ENCODE data around the gene RBM25. TPM values are rescaled to one million over a fixed set of nuclear protein-coding genes. Genes with fewer than 3 reads are reported as not detected.
"Not testable (repeated sequence)": the region's sequence is repeated elsewhere in the genome, so short reads cannot be mapped to it uniquely, and the experiment has no call there.

Gene RBM25
- total and polyA plus RNA-seq, 9 donors = 36.5 to 93.5 (median 76.7) TPM

GRCh38 chr14:73153272-73153671 is 94.9 kb downstream of the RBM25 start:
- H3K36me3 ChIP-seq (ENCODE audit: control insufficient read depth, insufficient read depth, low read length) = peaks cover 28% of the 10 kb centered on the region

GRCh38 chr14:73162251-73162650 is 103.9 kb downstream of the RBM25 start:
- DNase-seq = no peak
- WGBS (ENCODE audit: insufficient coverage) = 90% methylated on average over 5 of the region's 11 CpGs
- Histone ChIP-seq H3K4me1 (ENCODE audit: control insufficient read depth, insufficient read depth, low read length) (no peaks in the 10 kb centered on the region), H3K9me3 (replicated peaks; ENCODE audit: control insufficient read depth, low read depth, low read length) (no peaks in the 10 kb centered on the region), H3K4me3 (ENCODE audit: low read length) (no peak overlapping the region), H3K27ac (ENCODE audit: low read length) (no peak overlapping the region), H3K27me3 (ENCODE audit: control insufficient read depth, insufficient read depth, low read length) (no peaks in the 10 kb centered on the region), H3K36me3 (ENCODE audit: control insufficient read depth, insufficient read depth, low read length) (peaks cover 31% of the 10 kb centered on the region)

More at GRCh38 chr14:73153272-73153671, 94.9 kb downstream of the RBM25 start:
- Histone ChIP-seq H3K9me3 (replicated peaks; ENCODE audit: control insufficient read depth, low read depth, low read length) (no peaks in the 10 kb centered on the region), H3K27me3 (ENCODE audit: control insufficient read depth, insufficient read depth, low read length) (no peaks in the 10 kb centered on the region), H3K4me3 (ENCODE audit: low read length) (no peak overlapping the region), H3K4me1 (ENCODE audit: control insufficient read depth, insufficient read depth, low read length) (no peaks in the 10 kb centered on the region), H3K27ac (ENCODE audit: low read length) (no peak overlapping the region)
- peak; percentile 69 for DNase-seq

- DNase-seq = no peak
- Histone ChIP-seq H3K36me3 (ENCODE audit: control insufficient read depth, insufficient read depth, low read length) (peaks cover 48% of the 10 kb centered on the region), H3K27ac (ENCODE audit: low read length) (no peak overlapping the region), H3K4me1 (ENCODE audit: control insufficient read depth, insufficient read depth, low read length) (peaks cover 3% of the 10 kb centered on the region), H3K4me3 (ENCODE audit: low read length) (no peak overlapping the region), H3K9me3 (replicated peaks; ENCODE audit: control insufficient read depth, low read depth, low read length) (no peaks in the 10 kb centered on the region), H3K27me3 (ENCODE audit: control insufficient read depth, insufficient read depth, low read length) (no peaks in the 10 kb centered on the region)
- no CpG with 5 or more reads among the region's 1 CpG for WGBS (ENCODE audit: insufficient coverage)
Measured at GRCh38 chr14:73166399-73166798, 108.1 kb downstream of the RBM25 start.

GRCh38 chr14:73167727-73168126 is 109.4 kb downstream of the RBM25 start:
- no peak overlapping the region for H3K4me3 ChIP-seq (ENCODE audit: low read length)
- no CpG with 5 or more reads among the region's 4 CpGs for WGBS (ENCODE audit: insufficient coverage)
- H3K27ac ChIP-seq (ENCODE audit: low read length) = no peak overlapping the region
- peaks cover 3% of the 10 kb centered on the region for H3K4me1 ChIP-seq (ENCODE audit: control insufficient read depth, insufficient read depth, low read length)
- peaks cover 57% of the 10 kb centered on the region for H3K36me3 ChIP-seq (ENCODE audit: control insufficient read depth, insufficient read depth, low read length)
- DNase-seq = no peak
- no peaks in the 10 kb centered on the region for H3K27me3 ChIP-seq (ENCODE audit: control insufficient read depth, insufficient read depth, low read length)
- no peaks in the 10 kb centered on the region for H3K9me3 ChIP-seq (replicated peaks; ENCODE audit: control insufficient read depth, low read depth, low read length)

- DNase-seq = peak; percentile 17
- H3K4me3 ChIP-seq (ENCODE audit: low read length) = no peak overlapping the region
Measured at GRCh38 chr14:73168274-73168673, 109.9 kb downstream of the RBM25 start.

GRCh38 chr14:73168691-73169090 is 110.4 kb downstream of the RBM25 start:
- Histone ChIP-seq H3K4me1 (ENCODE audit: control insufficient read depth, insufficient read depth, low read length) (peaks cover 3% of the 10 kb centered on the region), H3K36me3 (ENCODE audit: control insufficient read depth, insufficient read depth, low read length) (peaks cover 52% of the 10 kb centered on the region), H3K27ac (ENCODE audit: low read length) (no peak overlapping the region), H3K27me3 (ENCODE audit: control insufficient read depth, insufficient read depth, low read length) (no peaks in the 10 kb centered on the region), H3K4me3 (ENCODE audit: low read length) (no peak overlapping the region), H3K9me3 (replicated peaks; ENCODE audit: control insufficient read depth, low read depth, low read length) (no peaks in the 10 kb centered on the region)
- WGBS (ENCODE audit: insufficient coverage) = 94% methylated on average over 5 of the region's 14 CpGs
- no peak for DNase-seq

More at GRCh38 chr14:73168274-73168673, 109.9 kb downstream of the RBM25 start:
- peaks cover 55% of the 10 kb centered on the region for H3K36me3 ChIP-seq (ENCODE audit: control insufficient read depth, insufficient read depth, low read length)
- WGBS (ENCODE audit: insufficient coverage) = 90% methylated on average over 8 of the region's 9 CpGs
- H3K27me3 ChIP-seq (ENCODE audit: control insufficient read depth, insufficient read depth, low read length) = no peaks in the 10 kb centered on the region
- H3K4me1 ChIP-seq (ENCODE audit: control insufficient read depth, insufficient read depth, low read length) = peaks cover 3% of the 10 kb centered on the region
- H3K9me3 ChIP-seq (replicated peaks; ENCODE audit: control insufficient read depth, low read depth, low read length) = no peaks in the 10 kb centered on the region
- no peak overlapping the region for H3K27ac ChIP-seq (ENCODE audit: low read length)

DNA sequence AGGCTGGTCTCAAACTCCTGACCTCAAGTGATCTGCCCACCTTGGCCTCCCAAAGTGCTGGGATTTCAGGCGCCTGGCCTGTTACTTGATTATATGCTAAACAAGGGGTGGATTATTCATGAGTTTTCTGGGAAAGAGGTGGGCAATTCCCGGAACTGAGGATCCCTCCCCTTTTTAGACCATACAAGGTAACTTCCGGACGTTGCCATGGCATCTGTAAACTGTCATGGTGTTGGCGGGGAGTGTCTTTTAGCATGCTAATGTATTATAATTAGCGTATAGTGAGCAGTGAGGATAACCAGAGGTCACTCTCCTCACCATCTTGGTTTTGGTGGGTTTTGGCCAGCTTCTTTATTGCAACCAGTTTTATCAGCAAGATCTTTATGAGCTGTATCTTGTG is 111.5 kb downstream of the RBM25 start:
- H3K27ac ChIP-seq (ENCODE audit: low read length); H3K4me3 ChIP-seq (ENCODE audit: low read length); H3K4me1 ChIP-seq (ENCODE audit: control insufficient read depth, insufficient read depth, low read length); H3K27me3 ChIP-seq (ENCODE audit: control insufficient read depth, insufficient read depth, low read length); DNase-seq; H3K9me3 ChIP-seq (replicated peaks; ENCODE audit: control insufficient read depth, low read depth, low read length): not testable (repeated sequence)
- 100% methylated on average over 1 of the region's 6 CpGs for WGBS (ENCODE audit: insufficient coverage)
- H3K36me3 ChIP-seq (ENCODE audit: control insufficient read depth, insufficient read depth, low read length) = peaks cover 59% of the 10 kb centered on the region

DNA sequence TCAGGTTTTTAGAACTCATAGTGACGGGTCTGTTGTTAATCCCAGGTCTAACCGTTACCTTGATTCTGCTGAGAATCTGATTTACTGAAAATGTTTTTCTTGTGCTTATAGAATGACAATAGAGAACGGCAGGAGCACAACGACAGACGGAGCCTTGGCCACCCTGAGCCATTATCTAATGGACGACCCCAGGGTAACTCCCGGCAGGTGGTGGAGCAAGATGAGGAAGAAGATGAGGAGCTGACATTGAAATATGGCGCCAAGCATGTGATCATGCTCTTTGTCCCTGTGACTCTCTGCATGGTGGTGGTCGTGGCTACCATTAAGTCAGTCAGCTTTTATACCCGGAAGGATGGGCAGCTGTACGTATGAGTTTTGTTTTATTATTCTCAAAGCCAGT is 112.4 kb downstream of the RBM25 start:
- H3K27me3 ChIP-seq (ENCODE audit: control insufficient read depth, insufficient read depth, low read length) = no peaks in the 10 kb centered on the region
- WGBS (ENCODE audit: insufficient coverage) = 81% methylated on average over 11 of the region's 11 CpGs
- H3K36me3 ChIP-seq (ENCODE audit: control insufficient read depth, insufficient read depth, low read length) = peaks cover 58% of the 10 kb centered on the region
- H3K4me3 ChIP-seq (ENCODE audit: low read length) = no peak overlapping the region
- H3K27ac ChIP-seq (ENCODE audit: low read length) = no peak overlapping the region
- no peak for DNase-seq
- peaks cover 3% of the 10 kb centered on the region for H3K4me1 ChIP-seq (ENCODE audit: control insufficient read depth, insufficient read depth, low read length)
- H3K9me3 ChIP-seq (replicated peaks; ENCODE audit: control insufficient read depth, low read depth, low read length) = no peaks in the 10 kb centered on the region

- DNase-seq = no peak
- peaks cover 61% of the 10 kb centered on the region for H3K36me3 ChIP-seq (ENCODE audit: control insufficient read depth, insufficient read depth, low read length)
- no peak overlapping the region for H3K27ac ChIP-seq (ENCODE audit: low read length)
- no peaks in the 10 kb centered on the region for H3K9me3 ChIP-seq (replicated peaks; ENCODE audit: control insufficient read depth, low read depth, low read length)
- H3K4me1 ChIP-seq (ENCODE audit: control insufficient read depth, insufficient read depth, low read length) = peaks cover 3% of the 10 kb centered on the region
- no peak overlapping the region for H3K4me3 ChIP-seq (ENCODE audit: low read length)
- no CpG with 5 or more reads among the region's 3 CpGs for WGBS (ENCODE audit: insufficient coverage)
- no peaks in the 10 kb centered on the region for H3K27me3 ChIP-seq (ENCODE audit: control insufficient read depth, insufficient read depth, low read length)
Measured at GRCh38 chr14:73172500-73172899, 114.2 kb downstream of the RBM25 start.

- peak; percentile 61 for DNase-seq
- no peaks in the 10 kb centered on the region for H3K27me3 ChIP-seq (ENCODE audit: control insufficient read depth, insufficient read depth, low read length)
- peaks cover 2% of the 10 kb centered on the region for H3K4me1 ChIP-seq (ENCODE audit: control insufficient read depth, insufficient read depth, low read length)
- H3K27ac ChIP-seq (ENCODE audit: low read length) = no peak overlapping the region
- H3K9me3 ChIP-seq (replicated peaks; ENCODE audit: control insufficient read depth, low read depth, low read length) = no peaks in the 10 kb centered on the region
- H3K36me3 ChIP-seq (ENCODE audit: control insufficient read depth, insufficient read depth, low read length) = peaks cover 59% of the 10 kb centered on the region
- H3K4me3 ChIP-seq (ENCODE audit: low read length) = no peak overlapping the region
- no CpG with 5 or more reads among the region's 3 CpGs for WGBS (ENCODE audit: insufficient coverage)
Measured at GRCh38 chr14:73173092-73173735, 114.9 kb downstream of the RBM25 start.
